SK-N-SH (cell line): Measurements from ENCODE around the gene PABPC1L. TPM values are rescaled to one million over a fixed set of nuclear protein-coding genes. Genes with fewer than 3 reads are reported as not detected.

Experiments
- CTCF ChIA-PET: fragments of 300-600, 350-600 bp; formaldehyde crosslinking; extraction: SDS; loops from one replicate; lab custom pipeline; 2021; lab: Yijun Ruan, JAX
- POLR2A ChIA-PET: fragments of 350-600 bp; sonication (Branson Sonifier 250); formaldehyde crosslinking; extraction: SDS; loops from one replicate; lab custom pipeline; 2020; ENCODE audit warnings: antibody characterized with exemption, inconsistent platforms; lab: Yijun Ruan, JAX
- DNase-seq: peaks from one replicate; pipeline ENCODE4 v3.0.0; 2012
- H2AFZ ChIP-seq: fragments of 200-600 bp; sonication (generic); 2 replicates; pipeline ENCODE4 v1.8.1; 2016; ENCODE audit warnings: antibody characterized with exemption, mild to moderate bottlenecking, low read depth
- H3F3A ChIP-seq: fragments of 200-600 bp; sonication (generic); replicated peaks from 2 replicates; pipeline ENCODE3; 2016; ENCODE audit warnings: antibody characterized with exemption, mild to moderate bottlenecking; ENCODE audit not compliant: insufficient read depth
- H3K27ac ChIP-seq, 2 experiments: fragments of 200-500 bp in 1 of 2; fragments of 200-600 bp in 1 of 2; sonication (Bioruptor generic) in 1 of 2; sonication (generic), shearing (Covaris generic) in 1 of 2; 2 replicates each; pipeline versions ENCODE4 v1.5.1 to v1.6.1; 2014 to 2016; ENCODE audit warnings: low read depth in 2 of 2, inconsistent platforms in 1 of 2, low read length in 1 of 2, mild to moderate bottlenecking in 1 of 2, mixed read lengths in 1 of 2
- H3K27me3 ChIP-seq: fragments of 200-600 bp; sonication (generic), shearing (Covaris generic); 2 replicates; pipeline ENCODE4 v1.6.1; 2016; ENCODE audit warnings: mixed run types; ENCODE audit not compliant: insufficient read depth
- H3K36me3 ChIP-seq, 2 experiments: fragments of 200-500 bp in 1 of 2; fragments of 200-600 bp in 1 of 2; sonication (Bioruptor generic) in 1 of 2; sonication (generic) in 1 of 2; replicated peaks in 1 of 2; 2 replicates each; pipeline versions ENCODE3 to v1.5.1; 2014 to 2016; ENCODE audit warnings: low read length in 1 of 2, mild to moderate bottlenecking in 1 of 2; ENCODE audit not compliant: insufficient read depth in 2 of 2, control insufficient read depth in 1 of 2
- H3K4me1 ChIP-seq, 2 experiments: fragments of 200-500 bp in 1 of 2; fragments of 200-600 bp in 1 of 2; sonication (Bioruptor generic) in 1 of 2; sonication (generic), shearing (Covaris generic) in 1 of 2; 2 replicates each; pipeline versions ENCODE4 v1.5.1 to v1.6.1; 2014 to 2016; ENCODE audit warnings: low read depth in 1 of 2, low read length in 1 of 2, mixed run types in 1 of 2; ENCODE audit not compliant: insufficient read depth in 2 of 2, control insufficient read depth in 1 of 2
- H3K4me2 ChIP-seq: fragments of 200-600 bp; sonication (generic), shearing (Covaris generic); 2 replicates; pipeline ENCODE4 v1.6.1; 2017; ENCODE audit warnings: mixed run types
- H3K4me3 ChIP-seq, 2 experiments: fragments of 200-500 bp in 1 of 2; fragments of 200-600 bp in 1 of 2; sonication (Bioruptor generic) in 1 of 2; sonication (generic), shearing (Covaris generic) in 1 of 2; 2 replicates each; pipeline versions ENCODE4 v1.5.1 to v1.8.1; 2014 to 2016; ENCODE audit warnings: low read depth in 2 of 2, inconsistent platforms in 1 of 2, low read length in 1 of 2, mild to moderate bottlenecking in 1 of 2, mixed read lengths in 1 of 2, moderate library complexity in 1 of 2
- H3K79me2 ChIP-seq: fragments of 200-600 bp; sonication (generic); 2 replicates; pipeline ENCODE4 v1.8.1; 2017; ENCODE audit warnings: mild to moderate bottlenecking; ENCODE audit not compliant: insufficient read depth
- H3K9ac ChIP-seq: fragments of 200-600 bp; sonication (generic); 2 replicates; pipeline ENCODE4 v1.6.1; 2017; ENCODE audit warnings: mixed run types
- H3K9me2 ChIP-seq: fragments of 200-600 bp; sonication (generic); 2 replicates; pipeline ENCODE4 v1.6.1; 2017; ENCODE audit warnings: mixed run types
- H3K9me3 ChIP-seq: fragments of 200-600 bp; sonication (generic); 2 replicates; pipeline ENCODE4 v1.6.1; 2017; ENCODE audit warnings: mixed run types, mild to moderate bottlenecking, moderate library complexity
- H4K20me1 ChIP-seq: fragments of 200-600 bp; sonication (generic); 2 replicates; pipeline ENCODE4 v1.6.1; 2017; ENCODE audit warnings: mild to moderate bottlenecking, mixed run types; ENCODE audit not compliant: insufficient read depth
- JUND ChIP-seq: IDR thresholded peaks from 2 replicates; pipeline ENCODE4 v1.4.0; 2012
- MAX ChIP-seq: IDR thresholded peaks from 2 replicates; pipeline ENCODE4 v1.4.0; 2012; ENCODE audit warnings: low read depth
- MXI1 ChIP-seq: IDR thresholded peaks from 2 replicates; pipeline ENCODE4 v1.6.1; 2012; ENCODE audit warnings: mild to moderate bottlenecking, low read depth, low read length, improper control_type of control experiment
- NRF1 ChIP-seq: IDR thresholded peaks from 2 replicates; pipeline ENCODE4 v1.6.1; 2012; ENCODE audit warnings: low read depth, mild to moderate bottlenecking, low read length
- PBX3 ChIP-seq: IDR thresholded peaks from 2 replicates; pipeline ENCODE4; 2012
- REST ChIP-seq: IDR thresholded peaks from 2 replicates; pipeline ENCODE4 v1.6.1; 2012; ENCODE audit warnings: mild to moderate bottlenecking, low read depth, low read length, moderate library complexity
- RXRA ChIP-seq: IDR thresholded peaks from 2 replicates; pipeline ENCODE4 v1.4.0; 2012; ENCODE audit warnings: low read depth, mild to moderate bottlenecking, borderline replicate concordance
- TAF1 ChIP-seq: IDR thresholded peaks from 2 replicates; pipeline ENCODE4 v1.6.1; 2012; ENCODE audit warnings: low read depth, mild to moderate bottlenecking, low read length, moderate library complexity, borderline replicate concordance
- USF1 ChIP-seq: IDR thresholded peaks from 2 replicates; pipeline ENCODE4 v1.4.0; 2012; ENCODE audit warnings: low read depth, borderline replicate concordance
- WGBS: methylation state at CpG from one replicate; pipeline ENCODE4 v1.1.6; 2017; ENCODE audit warnings: low lambda C conversion rate; 5-methylcytosine and 5-hydroxymethylcytosine counted together
- polyA plus RNA-seq, 3 experiments: library from polyadenylated mRNA; depleted of rRNA; stranded (reverse); fragments of >200 nt; gene quantifications; 2 replicates each; pipeline ENCODE4 v1.2.3, GENCODE V29; 2012

Gene PABPC1L
- polyA plus RNA-seq, 1 of the 3 experiments (the other 2 are of a cell fraction), result 205 TPM

- H3K9ac ChIP-seq, result no peak overlapping the region
- peak; percentile 43 for DNase-seq
- H3K9me2 ChIP-seq, result no peaks in the 10 kb centered on the region
- peaks cover 35% of the 10 kb centered on the region for H3K79me2 ChIP-seq
- peak overlapping the region; percentile 71 for H2AFZ ChIP-seq
- H3K27me3 ChIP-seq, result no peaks in the 10 kb centered on the region
- H3F3A ChIP-seq, result peaks cover 26% of the 10 kb centered on the region
- peaks cover 22 to 24% of the 10 kb centered on the region in 2 experiments for H3K4me1 ChIP-seq
- ChIA-PET CTCF (interaction anchor here (0.8 to 1.0 kb wide), 3 partner anchors 13 to 134 kb away, joined by 3 read pairs; no protein-coding TSS in a partner anchor), POLR2A (no interaction called here)
- H3K36me3 ChIP-seq, result no peaks in the 10 kb centered on the region
- H3K9me3 ChIP-seq, result no peaks in the 10 kb centered on the region
- 0 out of 2 replicates have a peak overlapping the region, but pooled peaks have one; percentile 14 for H3K4me2 ChIP-seq
- H4K20me1 ChIP-seq, result peaks cover 16% of the 10 kb centered on the region
- TF ChIP-seq REST (no peak), JUND (0 out of 2 replicates have a peak, but pooled peaks have one; percentile 10), USF1 (peak; percentile 71; the same call in 1 of the 2 replicates), RXRA (no peak), PBX3 (peak; percentile 25; the same call in 1 of the 2 replicates), MAX (0 out of 2 replicates have a peak, but pooled peaks have one; percentile 31)
- TF ChIP-seq, all 33 proteins: peak for 4
- H3K27ac ChIP-seq, result peak overlapping the region in 1 of 2 experiments; percentile 70; a peak in 2 of 4 replicates
- no peak overlapping the region for H3K4me3 ChIP-seq
- WGBS, result 34% methylated on average over 3 of the region's 3 CpGs
Measured at GRCh38 chr20:44961870-44962267, 52.0 kb downstream of the PABPC1L start.

GRCh38 chr20:44962483-44962882 is 52.6 kb downstream of the PABPC1L start:
- Histone ChIP-seq H3K79me2 (peaks cover 35% of the 10 kb centered on the region), H3K9ac (no peak overlapping the region), H4K20me1 (peaks cover 11% of the 10 kb centered on the region; the same call in 1 of the 2 replicates), H3K4me3 (no peak overlapping the region), H3K27ac (peak overlapping the region in 1 of 2 experiments; percentile 70; a peak in 1 of 4 replicates), H3K9me2 (no peaks in the 10 kb centered on the region), H3K36me3 (no peaks in the 10 kb centered on the region), H3K4me1 (peaks cover 24 to 28% of the 10 kb centered on the region in 2 experiments), H3K9me3 (no peaks in the 10 kb centered on the region)
- WGBS, result 95% methylated on average over 3 of the region's 3 CpGs
- no peak for DNase-seq
- POLR2A ChIA-PET, result no interaction called here
- TF ChIP-seq MXI1 (no peak), TAF1 (no peak), NRF1 (no peak)
- TF ChIP-seq, all 33 proteins: peak for 0
- Histone ChIP-seq H3K4me2 (no peak overlapping the region), H3K27me3 (no peaks in the 10 kb centered on the region), H2AFZ (no peak overlapping the region), H3F3A (peaks cover 26% of the 10 kb centered on the region)
- CTCF ChIA-PET, result interaction anchor here (1.0 kb wide), 2 partner anchors 20 to 73 kb away, joined by 3 read pairs; no protein-coding TSS in a partner anchor
